CD4-positive, alpha-beta T cell treated with Interleukin-2 at 100 ng/mL for 4 hours (primary cell): ENCODE data around the gene CERCAM.

Experiments
- DNase-seq: peaks from one replicate; pipeline ENCODE4 v3.0.0-alpha.2; 2020; ENCODE audit warnings: low spot score

The CERCAM gene

GRCh38 chr9:128420651-128421481 lies at the start of gene CERCAM:
Gene CERCAM (plus strand): TSS chr9:128420857. CDS start chr9:128420878, 21 bp downstream.
- DNase-seq: peak; percentile 32

GRCh38 chr9:128371630-128372117 lies 49.0 kb upstream of the CERCAM start:
- DNase-seq: no peak

GRCh38 chr9:128372188-128372641 lies 48.4 kb upstream of the CERCAM start:
- no peak for DNase-seq

- no peak for DNase-seq
Measured at GRCh38 chr9:128372784-128373183, 47.9 kb upstream of the CERCAM start.

- no peak for DNase-seq
Measured at GRCh38 chr9:128374221-128374675, 46.4 kb upstream of the CERCAM start.

GRCh38 chr9:128375865-128376264 lies 44.8 kb upstream of the CERCAM start:
- DNase-seq: no peak

- DNase-seq: no peak
Measured at GRCh38 chr9:128382261-128382660, 38.4 kb upstream of the CERCAM start.

- no peak for DNase-seq
Measured at GRCh38 chr9:128383007-128383753, 37.5 kb upstream of the CERCAM start.

- no peak for DNase-seq
Measured at GRCh38 chr9:128383791-128384190, 36.9 kb upstream of the CERCAM start.

GRCh38 chr9:128384801-128385495 lies 35.7 kb upstream of the CERCAM start:
- no peak for DNase-seq

- no peak for DNase-seq
Measured at GRCh38 chr9:128385496-128386460, 34.9 kb upstream of the CERCAM start.

- no peak for DNase-seq
Measured at GRCh38 chr9:128388150-128388549, 32.5 kb upstream of the CERCAM start.

GRCh38 chr9:128389395-128390149 lies 31.1 kb upstream of the CERCAM start:
- no peak for DNase-seq

- DNase-seq: no peak
Measured at GRCh38 chr9:128390150-128390812, 30.4 kb upstream of the CERCAM start.

- DNase-seq: no peak
Measured at GRCh38 chr9:128390813-128391711, 29.6 kb upstream of the CERCAM start.

GRCh38 chr9:128391956-128392301 lies 28.7 kb upstream of the CERCAM start:
- no peak for DNase-seq

- no peak for DNase-seq
Measured at GRCh38 chr9:128392302-128393144, 28.1 kb upstream of the CERCAM start.
